Endothelial cell of umbilical vein (primary cell): ENCODE results near the gene CNTF. TPM values are rescaled to one million over a fixed set of nuclear protein-coding genes. Genes with fewer than 3 reads are reported as not detected.

Experiments
- BruUV-seq: library from RNA; stranded (reverse); fragments of 400-500 nt; replicated peaks from 2 replicates; lab custom pipeline; 2021; lab: Mats Ljungman, UMichigan
- CTCF ChIA-PET: fragments of 300-600, 350-600 bp; sonication (Branson Sonifier 250); formaldehyde crosslinking; loops from one replicate; lab custom pipeline; 2021; ENCODE audit warnings: antibody characterized with exemption, inconsistent platforms; lab: Charles Lee
- POLR2A ChIA-PET: fragments of 300-600, 350-600 bp; sonication (Branson Sonifier 250); formaldehyde crosslinking; loops from one replicate; lab custom pipeline; 2021; ENCODE audit warnings: antibody characterized with exemption, inconsistent platforms; lab: Charles Lee
- DNase-seq: peaks from one replicate; pipeline ENCODE4 v3.0.0-alpha.2; 2011; ENCODE audit warnings: low read depth, low spot score
- FAIRE-seq: peaks from 2 replicates; lab custom pipeline; 2011; peaks lifted over from hg19 to GRCh38; lab: Jason Lieb, UNC
- H2AFZ ChIP-seq: 2 replicates; pipeline ENCODE4 v1.6.0; 2012; ENCODE audit warnings: low read depth, low read length, control low read depth, inconsistent platforms
- H3K27ac ChIP-seq: 2 replicates; pipeline ENCODE4 v1.5.1; 2011; ENCODE audit warnings: low read depth, mild to moderate bottlenecking, control low read depth, low read length, moderate library complexity; ENCODE audit not compliant: insufficient read depth
- H3K27me3 ChIP-seq, 2 experiments: 2 replicates each; pipeline versions ENCODE4 v1.6.0 to v1.6.1; 2011; ENCODE audit warnings: low read length in 2 of 2, mixed read lengths in 1 of 2; ENCODE audit not compliant: control insufficient read depth in 2 of 2, insufficient read depth in 2 of 2
- H3K36me3 ChIP-seq, 2 experiments: 2 replicates in 1 of 2; 3 replicates in 1 of 2; pipeline ENCODE4 v1.5.1; 2011; ENCODE audit warnings: low read length in 2 of 2, mild to moderate bottlenecking in 1 of 2, moderate library complexity in 1 of 2; ENCODE audit not compliant: control insufficient read depth in 2 of 2, insufficient read depth in 2 of 2; ENCODE audit errors: extremely low read depth in 1 of 2
- H3K4me1 ChIP-seq: 3 replicates; pipeline ENCODE4 v1.5.1; 2011; ENCODE audit warnings: mild to moderate bottlenecking, low read length; ENCODE audit not compliant: control insufficient read depth, insufficient read depth; ENCODE audit errors: extremely low read depth
- H3K4me2 ChIP-seq: 2 replicates; pipeline ENCODE4 v1.6.1; 2011; ENCODE audit warnings: low read length, control low read depth, mixed read lengths; ENCODE audit not compliant: insufficient read depth
- H3K4me3 ChIP-seq, 3 experiments: fragments of 200-600 bp in 1 of 3; sonication (generic), shearing (Covaris generic) in 1 of 3; replicated peaks in 1 of 3; 2 replicates each; pipeline ENCODE4 v1.5.1; 2011 to 2016; ENCODE audit warnings: control low read depth in 3 of 3, low read length in 3 of 3, mild to moderate bottlenecking in 2 of 3, inconsistent platforms in 1 of 3, low read depth in 1 of 3, moderate library complexity in 1 of 3; ENCODE audit not compliant: insufficient read depth in 1 of 3
- H3K79me2 ChIP-seq: 2 replicates; pipeline ENCODE4 v1.6.0; 2012; ENCODE audit warnings: low read length, inconsistent platforms; ENCODE audit not compliant: control insufficient read depth, insufficient read depth
- H3K9ac ChIP-seq: replicated peaks from 2 replicates; pipeline ENCODE3; 2011; ENCODE audit warnings: low read length, control low read depth; ENCODE audit not compliant: insufficient read depth; ENCODE audit errors: extremely low read depth
- H3K9me1 ChIP-seq: replicated peaks from 3 replicates; pipeline ENCODE4 v1.6.0; 2011; ENCODE audit warnings: mild to moderate bottlenecking, low read length; ENCODE audit not compliant: control insufficient read depth, insufficient read depth; ENCODE audit errors: extremely low read depth
- H3K9me3 ChIP-seq: replicated peaks from 2 replicates; pipeline ENCODE4 v1.5.1; 2012; ENCODE audit warnings: low read length, inconsistent platforms; ENCODE audit not compliant: control insufficient read depth, insufficient read depth
- H4K20me1 ChIP-seq: replicated peaks from 2 replicates; pipeline ENCODE3; 2011; ENCODE audit warnings: mild to moderate bottlenecking, low read length; ENCODE audit not compliant: control insufficient read depth, insufficient read depth; ENCODE audit errors: extremely low read depth
- EZH2 ChIP-seq: IDR thresholded peaks from 2 replicates; pipeline ENCODE4 v1.6.1; 2012; ENCODE audit warnings: borderline replicate concordance, low read depth, mild to moderate bottlenecking, moderate library complexity, low read length, inconsistent platforms; ENCODE audit not compliant: severe bottlenecking
- FOS ChIP-seq: IDR thresholded peaks from 2 replicates; pipeline ENCODE4 v1.6.1; 2011; ENCODE audit warnings: mild to moderate bottlenecking, low read length, moderate library complexity, borderline replicate concordance; ENCODE audit not compliant: insufficient read depth
- GATA2 ChIP-seq: IDR thresholded peaks from 2 replicates; pipeline ENCODE4 v1.7.0; 2011; ENCODE audit warnings: low read depth, mild to moderate bottlenecking, moderate library complexity, mixed read lengths, low read length; ENCODE audit not compliant: insufficient read length, insufficient read depth
- JUN ChIP-seq: IDR thresholded peaks from 2 replicates; pipeline ENCODE4 v1.6.1; 2011; ENCODE audit warnings: borderline replicate concordance, low read depth; ENCODE audit not compliant: insufficient read length, insufficient read depth
- MYC ChIP-seq: IDR thresholded peaks from one replicate; pipeline ENCODE4 v1.6.1; 2011; ENCODE audit warnings: mild to moderate bottlenecking, low read depth, low read length
- POLR2A ChIP-seq: IDR thresholded peaks from 2 replicates; pipeline ENCODE4 v1.6.1; 2012; ENCODE audit warnings: low read depth, mild to moderate bottlenecking, control low read depth, low read length
- POLR2AphosphoS5 ChIP-seq: IDR thresholded peaks from 2 replicates; pipeline ENCODE4 v1.6.1; 2012; ENCODE audit warnings: low read depth, mild to moderate bottlenecking, control low read depth, low read length, moderate library complexity; ENCODE audit not compliant: insufficient read depth
- dilution Hi-C: fragments of 300-500 bp; cut with MboI; formaldehyde crosslinking; loops from one replicate; pipeline ENCODE4 v1.15.0; 2019; ENCODE audit warnings: low sequenced_read_pairs; ENCODE audit not compliant: extremely low pct_ligation_motif_present
- intact Hi-C: fragments of 100-400 bp; cut with micrococcal nuclease; formaldehyde crosslinking; loops from one replicate; pipeline ENCODE4 v1.10.0; 2022
- polyA plus RNA-seq, 4 experiments: library from polyadenylated mRNA; depleted of rRNA in 3 of 4; stranded (reverse) in 3 of 4; unstranded in 1 of 4; fragments of >200 nt; gene quantifications; 2 replicates each; pipeline versions ENCODE4 v1.2.1 to v1.2.3, GENCODE V29; 2011 to 2012; ENCODE audit warnings: missing spikeins in 1 of 4
- total RNA-seq: library from RNA; stranded (reverse); gene quantifications from 2 replicates; pipeline ENCODE4 v1.2.3, GENCODE V29; 2021
- TF ChIP-seq, protein P1 (sequence below), 2 donors: IDR thresholded peaks; 1 replicate in 1 of 2; 2 replicates in 1 of 2; pipeline ENCODE4 v1.5.1; 2011; ENCODE audit warnings: low read length in 2 of 2, mild to moderate bottlenecking in 2 of 2, moderate library complexity in 2 of 2, control low read depth in 1 of 2, inconsistent platforms in 1 of 2, low read depth in 1 of 2; ENCODE audit not compliant: insufficient read depth in 1 of 2; ENCODE audit errors: extremely low read depth in 1 of 2
- TF ChIP-seq, protein P2 (sequence below): IDR thresholded peaks from 2 replicates; pipeline ENCODE4 v1.6.1; 2011; ENCODE audit not compliant: insufficient read depth, insufficient read length

The CNTF gene
- total and polyA plus RNA-seq, 2 donors (not counting 3 experiments of a cell fraction or from before 2014, with no cell fraction given) = 0.84 to 3.3 TPM

- Histone ChIP-seq H3K27me3 (peaks cover 3 to 16% of the 10 kb centered on the region in 2 experiments), H3K4me1 (no peaks in the 10 kb centered on the region), H4K20me1 (no peaks in the 10 kb centered on the region), H3K27ac (no peak overlapping the region), H3K9ac (no peak overlapping the region), H3K9me3 (no peaks in the 10 kb centered on the region), H2AFZ (no peak overlapping the region), H3K36me3 (no peaks in the 10 kb centered on the region), H3K4me3 (no peak overlapping the region), H3K4me2 (no peak overlapping the region), H3K79me2 (no peaks in the 10 kb centered on the region), H3K9me1 (no peaks in the 10 kb centered on the region)
- FAIRE-seq = no peak
- ChIA-PET POLR2A (no interaction called here), CTCF (interaction anchor here (0.7 to 2.1 kb wide), 10 partner anchors 7 to 521 kb away, joined by 3 to 11 read pairs (median 3); no protein-coding TSS in a partner anchor)
- intact Hi-C loops = no loop called here
- dilution Hi-C loops = no loop called here
- BruUV-seq = no TSS peak
- no peak for DNase-seq
- TF ChIP-seq POLR2AphosphoS5 (no peak), JUN (no peak), POLR2A (no peak), EZH2 (no peak), FOS (no peak), GATA2 (no peak), MYC (no peak)
- TF ChIP-seq, protein P1, sequence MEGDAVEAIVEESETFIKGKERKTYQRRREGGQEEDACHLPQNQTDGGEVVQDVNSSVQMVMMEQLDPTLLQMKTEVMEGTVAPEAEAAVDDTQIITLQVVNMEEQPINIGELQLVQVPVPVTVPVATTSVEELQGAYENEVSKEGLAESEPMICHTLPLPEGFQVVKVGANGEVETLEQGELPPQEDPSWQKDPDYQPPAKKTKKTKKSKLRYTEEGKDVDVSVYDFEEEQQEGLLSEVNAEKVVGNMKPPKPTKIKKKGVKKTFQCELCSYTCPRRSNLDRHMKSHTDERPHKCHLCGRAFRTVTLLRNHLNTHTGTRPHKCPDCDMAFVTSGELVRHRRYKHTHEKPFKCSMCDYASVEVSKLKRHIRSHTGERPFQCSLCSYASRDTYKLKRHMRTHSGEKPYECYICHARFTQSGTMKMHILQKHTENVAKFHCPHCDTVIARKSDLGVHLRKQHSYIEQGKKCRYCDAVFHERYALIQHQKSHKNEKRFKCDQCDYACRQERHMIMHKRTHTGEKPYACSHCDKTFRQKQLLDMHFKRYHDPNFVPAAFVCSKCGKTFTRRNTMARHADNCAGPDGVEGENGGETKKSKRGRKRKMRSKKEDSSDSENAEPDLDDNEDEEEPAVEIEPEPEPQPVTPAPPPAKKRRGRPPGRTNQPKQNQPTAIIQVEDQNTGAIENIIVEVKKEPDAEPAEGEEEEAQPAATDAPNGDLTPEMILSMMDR (IDR thresholded peaks at IDR 0.05; ENCODE audit: extremely low read depth in 1 of 2, insufficient read depth in 1 of 2, low read depth in 1 of 2, low read length in 2 of 2) = no peak
- TF ChIP-seq, protein P2, sequence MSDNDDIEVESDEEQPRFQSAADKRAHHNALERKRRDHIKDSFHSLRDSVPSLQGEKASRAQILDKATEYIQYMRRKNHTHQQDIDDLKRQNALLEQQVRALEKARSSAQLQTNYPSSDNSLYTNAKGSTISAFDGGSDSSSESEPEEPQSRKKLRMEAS = no peak
Measured at GRCh38 chr11:58637371-58637770, 14.9 kb downstream of the CNTF start.
